CD4-positive, alpha-beta T cell (primary cell): ENCODE data around the gene DNER. TPM values are rescaled to one million over a fixed set of nuclear protein-coding genes. Genes with fewer than 3 reads are reported as not detected.

Experiments used
- ATAC-seq: fragments of 200-7000 bp; cut with Tn5 transposase; one replicate; pipeline ENCODE4 v1.10.0; 2022; ENCODE audit warnings: mild to moderate bottlenecking; ENCODE audit not compliant: poor library complexity
- CTCF ChIA-PET: fragments of 350-600 bp; sonication (Branson Sonifier 250); formaldehyde crosslinking; loops from one replicate; lab custom pipeline; 2021; ENCODE audit warnings: antibody characterized with exemption, inconsistent platforms; lab: Charles Lee
- POLR2A ChIA-PET: fragments of 350-600 bp; sonication (Branson Sonifier 250); formaldehyde crosslinking; loops from one replicate; lab custom pipeline; 2021; ENCODE audit warnings: antibody characterized with exemption, inconsistent platforms; lab: Charles Lee
- DNase-seq, 14 experiments: peaks; one replicate each; pipeline ENCODE4 v3.0.0-alpha.2; 2013 to 2020; ENCODE audit warnings: mixed read lengths in 2 of 14
- H3K27ac ChIP-seq, 2 donors: one replicate each; pipeline versions ENCODE4 v1.5.1 to v1.7.0; 2013; ENCODE audit warnings: low read length in 2 of 2, low read depth in 1 of 2, mild to moderate bottlenecking in 1 of 2
- H3K27me3 ChIP-seq, 2 experiments: 1 replicate in 1 of 2; 2 replicates in 1 of 2; pipeline versions ENCODE4 v1.6.1 to v1.7.0; 2013; ENCODE audit warnings: low read length in 2 of 2, control low read depth in 1 of 2, mild to moderate bottlenecking in 1 of 2, moderate library complexity in 1 of 2; ENCODE audit not compliant: insufficient read depth in 2 of 2, control insufficient read depth in 1 of 2
- H3K36me3 ChIP-seq: one replicate; pipeline ENCODE4 v1.6.1; 2013; ENCODE audit warnings: low read length, control low read depth; ENCODE audit not compliant: insufficient read depth
- H3K4me1 ChIP-seq: one replicate; pipeline ENCODE4 v1.6.1; 2013; ENCODE audit warnings: low read length, control low read depth; ENCODE audit not compliant: insufficient read depth
- H3K4me3 ChIP-seq: one replicate; pipeline ENCODE4 v1.5.1; 2013; ENCODE audit warnings: mild to moderate bottlenecking, low read length, moderate library complexity
- H3K9me3 ChIP-seq, 2 experiments: 1 replicate in 1 of 2; 2 replicates in 1 of 2; pipeline versions ENCODE4 v1.6.1 to v1.7.0; 2013; ENCODE audit warnings: low read length in 2 of 2, mild to moderate bottlenecking in 2 of 2, control low read depth in 1 of 2, moderate library complexity in 1 of 2; ENCODE audit not compliant: control insufficient read depth in 1 of 2, insufficient read depth in 1 of 2
- H3K27ac Mint-ChIP-seq: one replicate; pipeline ENCODE4 v1.8.0; 2020; ENCODE audit warnings: mixed read lengths
- H3K27me3 Mint-ChIP-seq: one replicate; pipeline ENCODE4 v1.8.0; 2021; ENCODE audit warnings: mixed read lengths
- H3K36me3 Mint-ChIP-seq: one replicate; pipeline ENCODE4 v1.8.0; 2021; ENCODE audit warnings: low read depth, mixed read lengths
- H3K4me1 Mint-ChIP-seq: one replicate; pipeline ENCODE4 v1.8.0; 2021; ENCODE audit warnings: low read depth, mixed read lengths
- H3K4me3 Mint-ChIP-seq: one replicate; pipeline ENCODE4 v1.8.0; 2020; ENCODE audit warnings: mild to moderate bottlenecking, mixed read lengths
- H3K9me3 Mint-ChIP-seq: one replicate; pipeline ENCODE4 v1.8.0; 2020; ENCODE audit warnings: mixed read lengths
- CTCF ChIP-seq: fragments of 200-600 bp; IDR thresholded peaks from one replicate; pipeline ENCODE4 v1.8.0; 2022; ENCODE audit warnings: antibody characterized with exemption, mild to moderate bottlenecking
- intact Hi-C, 2 experiments: fragments of 100-400 bp; cut with DNase I in 1 of 2; cut with micrococcal nuclease in 1 of 2; formaldehyde crosslinking; loops; one replicate each; pipeline versions ENCODE4 v1.15.1 to v1.9.0; 2023 to 2025; cut with DNase I, micrococcal nuclease
- total RNA-seq, 174 experiments: library from RNA in 2 of 174; stranded (reverse) in 2 of 174; gene quantifications; one replicate each; pipeline ENCODE4 v1.2.3 and lab custom pipeline; 2021 to 2026

DNER gene
- total RNA-seq, 2 experiments from 2014 or later: not detected

DNA sequence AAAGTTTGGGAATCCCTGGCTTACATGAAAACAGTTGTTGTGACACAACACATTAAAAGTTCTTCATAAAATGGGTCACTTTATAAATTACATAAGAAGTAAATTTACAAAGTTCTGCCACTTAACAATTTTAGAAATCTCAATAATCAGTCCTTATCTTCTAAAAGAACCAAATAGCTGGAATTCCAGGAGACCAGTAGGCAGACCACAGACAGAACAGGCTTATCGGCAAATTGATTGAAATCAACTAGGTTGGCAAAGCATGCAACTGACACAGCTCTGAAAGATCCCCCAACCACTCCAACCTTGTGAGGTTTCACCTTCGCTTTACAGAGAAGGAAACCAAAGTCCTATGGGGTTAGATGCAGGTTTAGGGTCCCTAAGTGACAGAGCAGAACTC, 103.0 kb downstream of the DNER start:
- ChIA-PET CTCF (no interaction called here), POLR2A (no interaction called here)
- H3K27me3 ChIP-seq: no peaks in the 10 kb centered on the region
- Mint-ChIP-seq H3K27ac (no peak overlapping the region), H3K36me3 (no peaks in the 10 kb centered on the region), H3K9me3 (no peaks in the 10 kb centered on the region), H3K4me1 (no peaks in the 10 kb centered on the region), H3K27me3 (peaks cover 2% of the 10 kb centered on the region), H3K4me3 (no peak overlapping the region)
- no peak for TF ChIP-seq CTCF
- H3K4me3 ChIP-seq: no peak overlapping the region
- H3K9me3 ChIP-seq: no peaks in the 10 kb centered on the region
- intact Hi-C loops: no loop called here
- no peak overlapping the region for H3K27ac ChIP-seq
- no peaks in the 10 kb centered on the region for H3K36me3 ChIP-seq
- DNase-seq (no peak), ATAC-seq (no peak)
- H3K4me1 ChIP-seq: no peaks in the 10 kb centered on the region

DNA sequence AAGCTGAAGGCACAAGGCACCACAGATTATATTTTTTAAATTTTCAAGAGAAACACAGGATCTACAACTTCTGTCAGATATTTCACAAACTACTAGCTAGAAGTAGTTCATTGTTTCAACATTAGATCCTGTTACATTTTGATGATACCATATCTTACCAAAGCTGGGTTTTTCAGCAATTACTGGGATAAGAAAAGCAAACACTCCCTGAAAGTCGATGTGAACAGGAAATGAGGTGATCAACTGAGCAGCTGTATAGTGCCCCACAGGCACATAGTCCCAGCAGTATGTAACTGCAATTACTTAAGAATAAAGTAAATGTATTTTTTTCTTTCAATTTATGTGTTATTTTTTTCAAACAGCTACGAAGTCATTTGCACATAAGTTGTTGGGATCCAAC, 103.5 kb downstream of the DNER start:
- ATAC-seq: no peak
- POLR2A ChIA-PET: no interaction called here

DNA sequence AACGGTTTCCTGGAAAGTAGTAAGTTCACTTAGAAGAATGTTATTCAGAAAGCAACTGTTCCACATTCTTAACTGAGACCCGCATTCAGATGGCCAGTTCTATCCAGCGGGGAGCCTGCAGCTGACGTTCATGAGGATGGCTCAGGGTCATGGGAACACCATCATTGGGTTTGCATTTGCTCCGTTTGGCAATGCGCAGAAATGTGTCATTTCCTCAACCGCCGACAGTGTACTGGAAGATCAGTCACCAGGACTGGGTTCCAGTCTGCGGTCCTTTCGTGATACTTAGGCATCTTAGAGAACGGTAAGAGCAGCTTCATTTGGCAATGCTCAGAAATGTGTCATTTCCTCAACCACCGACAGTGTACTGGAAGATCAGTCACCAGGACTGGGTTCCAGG, 104.0 kb downstream of the DNER start:
- no peaks in the 10 kb centered on the region for H3K4me1 Mint-ChIP-seq
- no peak for TF ChIP-seq CTCF
- Histone ChIP-seq H3K9me3 (no peaks in the 10 kb centered on the region), H3K36me3 (no peaks in the 10 kb centered on the region), H3K4me1 (no peaks in the 10 kb centered on the region), H3K4me3 (no peak overlapping the region), H3K27me3 (no peaks in the 10 kb centered on the region), H3K27ac (no peak overlapping the region)
- ATAC-seq (no peak), DNase-seq (no peak)
- H3K4me3 Mint-ChIP-seq: no peak overlapping the region
- ChIA-PET POLR2A (no interaction called here), CTCF (no interaction called here)
- no peaks in the 10 kb centered on the region for H3K27me3 Mint-ChIP-seq
- no peaks in the 10 kb centered on the region for H3K36me3 Mint-ChIP-seq
- intact Hi-C loops: no loop called here
- no peak overlapping the region for H3K27ac Mint-ChIP-seq
- no peaks in the 10 kb centered on the region for H3K9me3 Mint-ChIP-seq

More for the DNA sequence above, 103.5 kb downstream of the DNER start:
- intact Hi-C loops: no loop called here
- no peaks in the 10 kb centered on the region for H3K27me3 ChIP-seq
- no peak overlapping the region for H3K4me3 ChIP-seq
- no peak for TF ChIP-seq CTCF
- Mint-ChIP-seq H3K36me3 (no peaks in the 10 kb centered on the region), H3K27me3 (no peaks in the 10 kb centered on the region), H3K9me3 (no peaks in the 10 kb centered on the region), H3K4me3 (no peak overlapping the region), H3K27ac (no peak overlapping the region), H3K4me1 (no peaks in the 10 kb centered on the region)
- no peak overlapping the region for H3K27ac ChIP-seq
- no peaks in the 10 kb centered on the region for H3K9me3 ChIP-seq
- no peaks in the 10 kb centered on the region for H3K4me1 ChIP-seq
- no peak for DNase-seq
- CTCF ChIA-PET: no interaction called here
- no peaks in the 10 kb centered on the region for H3K36me3 ChIP-seq
